BLaER1 (cell line): ENCODE results near the gene ANG.

Experiments
- H3K27ac ChIP-seq: shearing (Covaris generic); formaldehyde crosslinking; 2 replicates; pipeline ENCODE4 v1.8.1; 2022
- H3K27me3 ChIP-seq: shearing (Covaris generic); formaldehyde crosslinking; 2 replicates; pipeline ENCODE4 v1.8.1; 2022
- H3K36me3 ChIP-seq: shearing (Covaris generic); formaldehyde crosslinking; 2 replicates; pipeline ENCODE4 v1.8.1; 2022
- H3K4me1 ChIP-seq: shearing (Covaris generic); formaldehyde crosslinking; 2 replicates; pipeline ENCODE4 v1.8.1; 2022
- H3K4me2 ChIP-seq: shearing (Covaris generic); formaldehyde crosslinking; 2 replicates; pipeline ENCODE4 v1.8.1; 2022
- H3K4me3 ChIP-seq: shearing (Covaris generic); formaldehyde crosslinking; 2 replicates; pipeline ENCODE4 v1.8.1; 2022
- H3K9ac ChIP-seq: shearing (Covaris generic); formaldehyde crosslinking; 2 replicates; pipeline ENCODE4 v1.8.1; 2022
- H3K9me3 ChIP-seq: shearing (Covaris generic); formaldehyde crosslinking; 2 replicates; pipeline ENCODE4 v1.8.1; 2022
- H4K20me1 ChIP-seq: shearing (Covaris generic); formaldehyde crosslinking; 2 replicates; pipeline ENCODE4 v1.8.1; 2022
- Cebpa-rat ChIP-seq: shearing (Covaris generic); IDR thresholded peaks from 2 replicates; pipeline ENCODE4 v1.8.1; 2022

Gene ANG

DNA sequence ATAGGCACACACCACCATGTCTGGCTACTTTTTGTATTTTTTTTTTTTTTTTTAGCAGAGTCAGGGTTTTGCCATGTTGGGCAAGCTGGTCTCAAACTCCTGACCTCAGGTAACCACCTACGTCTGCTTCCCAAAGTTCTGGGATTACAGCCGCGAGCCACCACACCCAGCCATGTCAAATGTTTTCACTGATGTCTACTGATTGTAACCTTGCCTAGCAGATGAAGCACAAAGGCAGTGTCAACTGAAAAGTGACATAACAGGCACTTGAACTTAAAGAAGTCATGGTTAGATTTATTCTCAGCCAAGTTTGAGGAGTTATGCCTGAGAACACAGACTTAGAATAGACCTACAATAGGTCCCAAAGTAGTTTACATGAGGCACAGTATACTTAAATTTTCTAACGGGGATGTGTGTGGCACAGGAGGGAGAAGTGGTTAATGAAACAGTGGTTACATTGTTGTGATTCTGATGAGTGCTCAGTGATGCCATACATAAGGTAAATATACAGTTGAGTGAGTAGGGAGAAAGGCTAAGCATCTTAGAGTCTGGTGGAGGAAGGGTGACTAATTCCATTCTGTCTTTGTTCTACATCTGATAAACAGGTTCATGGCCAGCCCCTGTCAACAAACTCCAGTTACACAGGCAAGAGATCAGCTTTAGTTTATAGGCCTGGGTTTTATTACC lies 16.8 kb upstream of the ANG start:
- no peak overlapping the region for H3K4me3 ChIP-seq
- H3K27ac ChIP-seq: no peak overlapping the region
- peaks cover 7% of the 10 kb centered on the region; the same call in 1 of the 2 replicates for H3K9me3 ChIP-seq
- no peak overlapping the region for H3K9ac ChIP-seq
- no peak overlapping the region for H3K4me2 ChIP-seq
- H3K4me1 ChIP-seq: peaks cover 25% of the 10 kb centered on the region
- H3K36me3 ChIP-seq: no peaks in the 10 kb centered on the region
- no peak for TF ChIP-seq Cebpa-rat
- no peaks in the 10 kb centered on the region for H4K20me1 ChIP-seq
- no peaks in the 10 kb centered on the region for H3K27me3 ChIP-seq

DNA sequence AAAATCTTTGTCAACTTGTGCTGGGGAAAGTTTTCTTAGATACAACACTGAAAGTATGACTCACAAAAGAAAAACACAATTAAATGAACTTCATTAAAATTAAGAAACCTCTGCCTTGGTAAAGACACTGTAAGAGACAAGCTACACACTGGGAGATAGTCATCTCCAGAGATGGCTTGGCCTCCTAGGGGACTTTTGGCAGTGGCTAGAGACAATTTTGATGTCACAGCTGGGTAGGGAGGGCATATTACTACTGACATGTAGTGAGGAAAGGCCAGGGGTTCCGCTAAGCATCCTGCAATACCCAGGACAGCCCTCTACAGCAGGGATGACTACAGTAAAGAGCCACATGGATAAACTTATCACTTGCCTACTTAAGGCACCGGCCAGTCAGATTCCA lies 12.9 kb upstream of the ANG start:
- Histone ChIP-seq H3K4me2 (no peak overlapping the region), H3K36me3 (no peaks in the 10 kb centered on the region), H3K9ac (no peak overlapping the region), H3K9me3 (peaks cover 7% of the 10 kb centered on the region; the same call in 1 of the 2 replicates), H3K27ac (no peak overlapping the region), H3K4me3 (no peak overlapping the region), H3K4me1 (peaks cover 15% of the 10 kb centered on the region), H4K20me1 (no peaks in the 10 kb centered on the region), H3K27me3 (no peaks in the 10 kb centered on the region)
- TF ChIP-seq Cebpa-rat: no peak

DNA sequence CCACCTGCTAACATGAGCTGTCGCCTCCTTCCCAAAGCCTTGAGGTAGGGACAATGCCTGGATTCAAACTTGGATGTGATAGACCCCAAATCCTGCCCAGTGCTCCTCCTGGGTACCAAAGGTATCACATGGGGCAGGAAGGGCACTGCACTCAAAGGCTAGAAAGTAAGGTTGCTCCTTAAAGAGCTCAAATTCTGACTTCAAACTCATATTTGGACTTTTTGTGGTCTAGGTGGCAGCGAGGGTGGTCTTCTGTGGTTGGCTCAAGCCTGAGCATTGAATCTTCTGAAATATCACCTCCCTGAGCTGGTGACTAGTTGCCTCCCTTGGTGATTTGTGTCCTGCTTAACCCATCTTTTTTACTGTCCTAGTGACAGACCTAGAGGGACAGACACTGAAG lies 12.5 kb upstream of the ANG start:
- H3K36me3 ChIP-seq: no peaks in the 10 kb centered on the region
- no peak overlapping the region for H3K9ac ChIP-seq
- no peak overlapping the region for H3K27ac ChIP-seq
- H4K20me1 ChIP-seq: no peaks in the 10 kb centered on the region
- H3K4me2 ChIP-seq: no peak overlapping the region
- no peak overlapping the region for H3K4me3 ChIP-seq
- peaks cover 7% of the 10 kb centered on the region; the same call in 1 of the 2 replicates for H3K9me3 ChIP-seq
- peaks cover 18% of the 10 kb centered on the region for H3K4me1 ChIP-seq
- no peaks in the 10 kb centered on the region for H3K27me3 ChIP-seq
- TF ChIP-seq Cebpa-rat: no peak

DNA sequence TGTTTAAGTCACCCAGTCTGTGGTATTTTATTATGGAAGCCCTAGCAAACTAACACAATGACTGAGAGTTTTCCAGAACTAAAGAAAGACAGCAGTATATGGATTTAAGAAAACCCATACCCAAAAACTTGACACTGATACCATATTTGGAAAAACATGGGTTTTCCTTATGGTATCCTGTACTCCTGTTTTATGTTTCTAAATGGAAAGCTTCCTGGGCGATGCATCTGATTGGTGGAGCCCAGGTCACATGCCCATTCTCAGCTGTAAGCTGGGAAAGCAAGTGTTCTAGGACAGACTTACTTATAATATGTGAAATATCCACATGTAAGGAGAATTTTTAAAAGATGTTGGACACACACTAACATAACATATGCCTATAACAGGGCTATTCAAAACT lies 8.7 kb upstream of the ANG start:
- peaks cover 31% of the 10 kb centered on the region for H3K4me1 ChIP-seq
- H3K9me3 ChIP-seq: no peaks in the 10 kb centered on the region
- TF ChIP-seq Cebpa-rat: no peak
- no peak overlapping the region for H3K9ac ChIP-seq
- H3K4me2 ChIP-seq: peak overlapping the region; percentile 97
- no peaks in the 10 kb centered on the region for H3K36me3 ChIP-seq
- peak overlapping the region; percentile 78; the same call in 1 of the 2 replicates for H3K4me3 ChIP-seq
- no peaks in the 10 kb centered on the region for H3K27me3 ChIP-seq
- H4K20me1 ChIP-seq: no peaks in the 10 kb centered on the region
- peak overlapping the region; percentile 14; the same call in 1 of the 2 replicates for H3K27ac ChIP-seq

DNA sequence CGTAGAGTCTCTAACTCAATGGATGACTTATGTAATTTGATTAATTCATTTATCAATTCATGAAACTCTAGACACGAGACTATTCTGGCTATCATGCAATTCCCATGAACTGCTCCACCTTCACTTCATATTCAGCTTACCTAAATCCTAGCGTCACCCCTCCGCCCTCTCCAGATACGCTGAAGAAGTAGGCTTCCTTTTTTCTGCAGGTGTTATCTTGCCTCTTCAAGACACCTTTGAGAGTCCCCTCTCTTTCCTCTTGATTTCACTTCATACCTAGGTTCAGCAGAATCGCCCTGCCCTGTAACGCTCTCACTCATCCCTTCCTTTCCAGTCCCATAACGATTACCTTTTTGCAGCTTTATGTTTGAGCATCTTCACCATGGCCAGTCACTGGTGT lies 8.2 kb upstream of the ANG start:
- Histone ChIP-seq H3K36me3 (no peaks in the 10 kb centered on the region), H3K9me3 (no peaks in the 10 kb centered on the region), H4K20me1 (no peaks in the 10 kb centered on the region), H3K4me3 (peak overlapping the region; percentile 78), H3K4me2 (peak overlapping the region; percentile 97), H3K27ac (peak overlapping the region; percentile 90), H3K4me1 (peaks cover 36% of the 10 kb centered on the region), H3K27me3 (no peaks in the 10 kb centered on the region), H3K9ac (peak overlapping the region; percentile 90)
- TF ChIP-seq Cebpa-rat: no peak

DNA sequence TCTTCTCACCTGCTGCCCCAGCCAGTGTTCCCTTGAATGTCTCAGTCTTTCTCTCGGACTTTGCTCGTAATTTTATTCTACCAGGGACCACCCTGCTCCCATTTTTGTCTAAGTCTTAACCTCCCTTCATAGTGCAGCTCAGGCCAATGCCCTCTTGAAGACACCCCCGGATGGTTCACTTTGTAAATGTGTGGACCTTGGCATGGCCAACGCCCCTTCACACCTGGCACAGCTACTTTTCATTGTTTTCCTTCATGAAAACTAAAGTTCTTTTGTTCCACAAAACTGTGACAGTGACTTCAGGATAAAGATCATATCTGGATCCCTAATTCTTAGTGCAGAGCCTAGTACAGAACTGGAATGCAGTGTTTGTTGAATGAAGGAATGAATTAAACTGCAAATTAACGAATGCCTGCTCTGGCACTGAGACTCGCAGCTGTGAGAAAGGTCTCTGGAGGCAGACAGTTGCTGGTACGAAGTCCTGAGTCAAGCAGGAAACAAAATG lies 7.7 kb upstream of the ANG start:
- H3K36me3 ChIP-seq: no peaks in the 10 kb centered on the region
- no peak for TF ChIP-seq Cebpa-rat
- peak overlapping the region; percentile 97 for H3K4me2 ChIP-seq
- peak overlapping the region; percentile 78 for H3K4me3 ChIP-seq
- peak overlapping the region; percentile 90 for H3K27ac ChIP-seq
- H4K20me1 ChIP-seq: no peaks in the 10 kb centered on the region
- peak overlapping the region; percentile 90 for H3K9ac ChIP-seq
- no peaks in the 10 kb centered on the region for H3K27me3 ChIP-seq
- H3K9me3 ChIP-seq: no peaks in the 10 kb centered on the region
- peaks cover 41% of the 10 kb centered on the region for H3K4me1 ChIP-seq

DNA sequence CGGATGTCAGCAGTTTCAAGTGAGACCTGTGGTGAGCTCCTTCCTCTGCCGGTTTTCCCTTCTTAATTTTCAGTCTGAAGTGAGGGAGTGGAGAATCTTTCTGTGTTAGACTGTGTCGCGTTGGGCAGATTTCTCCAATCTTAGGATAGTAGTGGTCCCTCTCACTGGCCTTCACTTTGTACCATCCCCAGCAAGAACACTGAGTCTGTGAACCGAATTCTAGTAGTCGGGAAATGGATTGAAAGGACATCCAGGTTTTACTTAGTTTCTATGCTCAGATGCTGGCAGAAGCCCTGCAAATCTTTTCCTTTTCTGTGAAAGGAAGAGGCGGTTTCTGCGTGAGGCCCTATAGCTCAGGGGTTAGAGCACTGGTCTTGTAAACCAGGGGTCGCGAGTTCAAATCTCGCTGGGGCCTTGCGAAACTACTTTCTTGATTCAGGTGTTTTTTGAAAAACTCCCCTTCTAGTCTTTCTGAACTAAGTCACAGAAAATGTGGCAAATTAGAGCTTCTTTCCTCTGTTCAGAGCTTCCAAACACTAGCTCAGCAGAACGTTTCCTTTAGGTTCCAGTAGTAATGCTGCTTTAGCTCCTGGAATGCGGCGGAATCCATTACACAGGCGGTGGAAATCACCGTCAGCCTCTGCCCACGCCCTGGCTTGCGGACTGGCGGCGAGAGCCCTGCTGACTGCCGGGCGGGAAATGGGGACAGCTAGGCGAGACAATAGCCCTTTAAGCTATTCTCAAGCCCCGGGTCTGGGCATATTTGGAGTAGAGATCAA lies 7.0 kb upstream of the ANG start:
- Histone ChIP-seq H3K4me3 (peak overlapping the region; percentile 78), H3K9ac (peak overlapping the region; percentile 90), H3K27me3 (no peaks in the 10 kb centered on the region), H3K4me1 (peaks cover 45% of the 10 kb centered on the region), H3K4me2 (peak overlapping the region; percentile 97), H3K9me3 (no peaks in the 10 kb centered on the region), H3K27ac (peak overlapping the region; percentile 90), H4K20me1 (no peaks in the 10 kb centered on the region), H3K36me3 (no peaks in the 10 kb centered on the region)
- TF ChIP-seq Cebpa-rat: 0 out of 2 replicates have a peak, but pooled peaks have one; percentile 20

DNA sequence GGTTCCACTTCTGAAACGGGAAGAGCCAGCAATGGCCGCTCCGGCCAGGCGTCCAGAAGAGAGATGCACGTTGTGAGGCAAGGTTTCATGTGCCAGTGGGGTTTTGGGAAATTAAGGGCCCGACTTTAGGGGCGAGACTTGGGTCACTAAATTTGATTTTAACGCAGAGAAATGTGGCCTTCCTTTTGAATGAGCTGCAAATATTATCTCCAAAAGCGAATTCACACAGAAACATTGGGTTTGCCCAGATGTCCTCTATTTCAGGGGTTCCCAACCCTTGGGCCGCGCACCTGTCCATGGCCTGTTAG lies 6.5 kb upstream of the ANG start:
- no peak for TF ChIP-seq Cebpa-rat
- H3K4me2 ChIP-seq: peak overlapping the region; percentile 97
- H3K9ac ChIP-seq: peak overlapping the region; percentile 90
- H3K27me3 ChIP-seq: no peaks in the 10 kb centered on the region
- peak overlapping the region; percentile 90 for H3K27ac ChIP-seq
- H3K9me3 ChIP-seq: no peaks in the 10 kb centered on the region
- no peaks in the 10 kb centered on the region for H4K20me1 ChIP-seq
- H3K4me3 ChIP-seq: peak overlapping the region; percentile 78
- H3K4me1 ChIP-seq: peaks cover 45% of the 10 kb centered on the region
- no peaks in the 10 kb centered on the region for H3K36me3 ChIP-seq

DNA sequence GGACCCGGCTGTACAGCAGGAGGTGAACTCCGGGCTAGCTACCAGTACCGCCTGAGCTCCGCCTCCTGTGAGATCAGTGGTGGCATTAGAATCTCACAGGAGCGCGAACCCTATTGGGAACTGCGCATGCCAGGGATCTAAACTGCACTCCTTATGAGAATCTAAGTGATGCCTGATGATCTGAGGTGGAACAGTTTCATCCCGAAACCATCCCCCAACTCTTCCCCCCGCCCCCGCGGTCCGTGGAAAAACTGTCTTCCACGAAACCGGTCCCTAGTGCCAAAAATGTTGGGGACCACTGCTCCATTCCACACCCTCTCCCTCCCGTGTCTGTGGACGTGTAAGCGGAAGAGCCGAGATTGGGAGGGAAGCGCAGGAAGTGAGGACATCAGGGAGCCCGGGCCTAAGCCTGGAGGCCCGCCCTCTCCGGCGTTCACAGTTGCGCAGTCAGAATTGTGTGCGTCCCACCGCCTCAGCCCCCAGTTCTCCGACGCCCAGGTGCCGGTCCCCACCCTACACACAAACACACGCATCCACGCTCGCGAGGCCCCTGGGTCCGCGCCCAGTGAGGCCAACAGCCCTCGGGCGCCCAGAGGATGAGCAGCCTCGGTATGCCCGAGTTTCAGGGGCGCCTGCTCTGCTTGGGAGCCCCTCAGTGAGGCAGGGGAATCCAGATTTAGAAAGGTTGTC lies 6.0 kb upstream of the ANG start:
- Histone ChIP-seq H3K27ac (peak overlapping the region; percentile 90), H3K27me3 (no peaks in the 10 kb centered on the region), H3K4me3 (peak overlapping the region; percentile 78), H3K4me2 (peak overlapping the region; percentile 97), H3K4me1 (peaks cover 45% of the 10 kb centered on the region), H3K9me3 (no peaks in the 10 kb centered on the region), H3K9ac (peak overlapping the region; percentile 90), H3K36me3 (no peaks in the 10 kb centered on the region), H4K20me1 (no peaks in the 10 kb centered on the region)
- TF ChIP-seq Cebpa-rat: no peak
